GM12892 (cell line): ENCODE data around the gene CST11. TPM values are rescaled to one million over a fixed set of nuclear protein-coding genes. Genes with fewer than 3 reads are reported as not detected.

Experiments
- DNase-seq: peaks from one replicate; pipeline ENCODE4 v3.0.0; 2011; ENCODE audit not compliant: insufficient read length
- FAIRE-seq: peaks from 2 replicates; lab custom pipeline; 2011; peaks lifted over from hg19 to GRCh38; lab: Jason Lieb, UNC
- POLR2A ChIP-seq: IDR thresholded peaks from 2 replicates; pipeline ENCODE4 v1.6.1; 2011; ENCODE audit warnings: low read depth, low read length, control low read depth
- POLR2AphosphoS5 ChIP-seq: IDR thresholded peaks from 2 replicates; pipeline ENCODE4 v1.6.1; 2011; ENCODE audit warnings: low read depth, low read length, control low read depth
- TAF1 ChIP-seq: IDR thresholded peaks from 2 replicates; pipeline ENCODE4 v1.6.1; 2011; ENCODE audit warnings: low read depth, mild to moderate bottlenecking, control low read depth, low read length, borderline replicate concordance
- polyA plus RNA-seq: library from polyadenylated mRNA; unstranded; fragments of >200 nt; gene quantifications from one replicate; pipeline ENCODE4 v1.2.1, GENCODE V29; 2012; ENCODE audit warnings: missing spikeins, inconsistent platforms; ENCODE audit not compliant: missing spikeins

CST11 gene, protein sequence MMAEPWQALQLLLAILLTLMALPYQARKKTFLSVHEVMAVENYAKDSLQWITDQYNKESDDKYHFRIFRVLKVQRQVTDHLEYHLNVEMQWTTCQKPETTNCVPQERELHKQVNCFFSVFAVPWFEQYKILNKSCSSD
- not detected for polyA plus RNA-seq

DNA sequence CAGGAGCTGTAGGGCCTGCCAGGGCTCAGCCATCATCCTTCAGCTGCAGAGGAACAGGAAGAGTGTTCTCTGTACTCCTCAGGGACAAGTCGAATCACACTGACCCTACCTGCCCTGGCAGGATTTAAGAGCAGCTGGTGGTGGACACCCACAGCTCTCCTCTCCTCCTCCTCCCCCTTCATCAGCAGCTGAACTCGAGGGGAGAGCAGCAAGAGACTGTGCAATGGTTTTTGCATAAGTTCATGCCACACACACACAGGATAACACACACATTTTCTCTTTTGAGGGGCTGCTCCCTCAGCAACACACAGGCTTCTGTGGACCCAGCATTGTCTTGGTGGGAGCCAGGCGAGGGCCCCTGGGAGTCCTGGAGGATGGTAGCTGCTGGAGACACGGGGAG, at the start of gene CST11:
CST11 (minus strand) TSS at position 101 of the 400 bp plus-strand sequence; CDS start at position 36, 65 bp downstream.
- FAIRE-seq (no peak), DNase-seq (no peak)
- TF ChIP-seq POLR2A (no peak), TAF1 (no peak), POLR2AphosphoS5 (no peak)

DNA sequence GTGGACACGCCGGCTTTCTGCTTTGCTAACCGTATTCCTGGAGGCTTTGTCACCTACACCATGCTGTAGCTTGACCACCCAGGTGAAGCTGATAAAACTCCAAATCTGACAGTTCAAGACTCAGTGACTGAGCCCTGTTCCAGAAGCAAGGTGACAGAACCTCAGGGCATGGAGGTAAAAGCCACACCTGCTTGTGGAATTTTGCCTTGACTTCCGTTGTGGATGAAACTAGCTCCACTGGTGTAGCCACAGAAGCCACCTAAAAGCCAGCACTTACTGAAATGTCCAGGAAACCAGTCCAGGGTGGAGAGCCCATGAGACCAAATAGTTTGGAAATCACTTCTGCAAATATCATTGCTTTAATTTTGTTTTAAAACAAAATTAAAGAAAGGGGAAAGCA, 49.2 kb upstream of the CST11 start:
- FAIRE-seq, result no peak
- TF ChIP-seq POLR2AphosphoS5 (no peak), TAF1 (no peak), POLR2A (no peak)
- DNase-seq, result no peak

DNA sequence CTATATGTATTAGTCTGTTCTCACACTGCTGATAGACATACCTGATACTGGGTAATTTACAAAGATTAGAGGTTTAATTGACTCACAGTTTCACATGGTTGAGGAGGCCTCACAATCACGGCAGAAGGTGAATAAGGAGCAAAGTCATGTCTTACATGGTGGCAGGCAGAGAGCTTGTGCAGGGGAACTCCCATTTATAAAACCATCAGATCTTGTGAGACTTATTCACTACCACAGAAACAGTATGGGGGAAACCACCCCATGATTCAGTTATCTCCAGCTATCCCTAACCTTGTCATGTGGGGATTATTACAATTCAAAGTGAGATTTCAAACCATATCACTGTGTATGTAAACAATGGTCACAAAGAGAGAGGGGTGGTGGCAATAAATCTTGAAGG, 44.9 kb upstream of the CST11 start:
- no peak for FAIRE-seq
- no peak for TF ChIP-seq POLR2AphosphoS5
- TF ChIP-seq POLR2A, result no peak
- no peak for TF ChIP-seq TAF1
- no peak for DNase-seq

DNA sequence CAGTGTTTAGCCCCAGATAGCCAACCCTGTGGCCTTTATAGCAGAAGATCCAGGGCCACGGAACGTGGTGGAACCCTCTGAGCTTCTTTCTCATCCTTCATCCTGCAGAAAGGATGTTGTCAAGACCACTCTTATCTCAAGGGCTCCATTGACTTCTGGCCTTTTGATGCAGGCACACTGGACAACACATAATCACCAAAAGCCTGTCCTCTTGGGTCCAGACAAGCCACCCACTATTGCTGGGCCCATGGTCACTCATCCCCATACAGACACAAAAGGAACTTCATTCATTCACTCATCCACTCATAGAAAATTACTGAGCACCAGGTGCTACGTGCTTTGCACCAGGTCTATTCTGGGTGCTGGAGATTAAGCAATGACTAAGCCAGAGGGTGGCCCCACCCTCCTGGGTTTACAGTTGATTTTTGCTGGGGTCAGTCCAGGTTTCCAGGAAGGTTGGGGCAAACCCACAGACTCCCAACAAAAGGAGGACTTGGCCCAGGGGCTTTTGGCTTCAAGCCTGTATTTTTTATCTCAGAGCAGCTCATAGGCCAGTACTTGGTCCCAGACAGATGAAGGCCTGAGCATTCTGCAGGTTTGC, 40.6 kb upstream of the CST11 start:
- no peak for DNase-seq
- no peak for FAIRE-seq

DNA sequence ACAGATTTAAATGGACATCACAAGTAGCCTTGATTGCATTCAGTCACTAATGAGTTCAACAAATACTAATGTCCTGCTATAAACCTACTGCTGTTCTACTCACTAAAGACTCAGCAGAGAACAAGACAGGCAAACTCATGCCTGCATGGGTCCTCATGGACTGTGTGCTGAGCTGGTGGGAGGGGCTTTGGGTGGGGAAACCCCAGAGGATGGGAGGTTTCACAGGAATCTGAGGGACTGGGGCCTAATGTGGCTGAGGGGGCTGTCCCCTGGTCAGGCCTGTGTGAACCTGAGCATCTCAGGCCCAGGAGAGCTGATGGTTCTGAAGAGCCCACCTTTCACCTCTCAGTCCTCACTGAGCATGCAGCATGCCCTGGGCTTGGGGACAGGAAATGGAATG, 39.6 kb upstream of the CST11 start:
- FAIRE-seq (no peak), DNase-seq (no peak)
- no peak for TF ChIP-seq POLR2AphosphoS5

More for the DNA sequence above, 40.6 kb upstream of the CST11 start:
- TF ChIP-seq POLR2AphosphoS5, result no peak
- TF ChIP-seq TAF1, result no peak
- TF ChIP-seq POLR2A, result no peak

DNA sequence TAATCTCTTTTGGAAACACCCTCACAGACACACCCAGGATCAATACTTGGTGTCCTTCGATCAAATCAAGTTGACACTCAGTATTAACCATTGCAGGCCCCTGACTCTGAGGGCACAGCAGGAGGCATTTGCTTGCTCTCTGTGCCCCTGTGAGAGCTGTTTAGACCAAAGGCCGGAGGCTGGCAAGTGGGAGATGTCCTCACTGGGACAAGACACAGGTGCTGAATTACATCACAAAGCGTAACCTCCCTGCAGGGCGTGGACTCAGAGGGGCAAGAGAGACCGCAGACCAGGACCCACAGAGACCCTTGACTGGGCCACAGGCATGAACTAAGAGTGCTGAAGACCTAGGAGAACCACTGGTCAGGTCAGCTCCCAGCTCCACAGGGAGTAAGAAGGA, 38.1 kb upstream of the CST11 start, which contains the start of gene CST8:
CST8 (plus strand) TSS at position 301 of the 400 bp plus-strand sequence. CDS start 551 bp downstream, outside the sequence.
- DNase-seq (no peak), FAIRE-seq (no peak)
- TF ChIP-seq POLR2AphosphoS5 (no peak), TAF1 (no peak), POLR2A (no peak)

DNA sequence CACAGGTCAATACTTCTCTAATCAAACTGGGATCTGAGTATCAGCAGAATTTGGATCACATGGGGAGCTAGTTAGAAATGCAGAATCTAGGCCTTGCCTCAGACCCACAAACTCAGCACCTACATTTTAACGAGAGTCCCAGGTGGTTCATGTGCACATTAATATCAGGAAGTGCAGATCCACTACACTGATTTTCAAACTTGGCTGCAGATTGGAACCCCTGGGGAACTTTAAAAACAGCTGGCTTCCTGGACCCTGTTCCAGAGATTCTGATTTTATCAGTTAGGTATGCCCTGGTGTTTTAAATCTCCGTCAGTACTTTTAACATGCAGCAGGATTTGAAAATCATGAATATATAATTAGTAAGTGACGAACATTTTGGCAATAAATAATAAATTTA, 36.3 kb upstream of the CST11 start:
- TF ChIP-seq POLR2AphosphoS5, result no peak
- no peak for DNase-seq
- FAIRE-seq, result no peak

DNA sequence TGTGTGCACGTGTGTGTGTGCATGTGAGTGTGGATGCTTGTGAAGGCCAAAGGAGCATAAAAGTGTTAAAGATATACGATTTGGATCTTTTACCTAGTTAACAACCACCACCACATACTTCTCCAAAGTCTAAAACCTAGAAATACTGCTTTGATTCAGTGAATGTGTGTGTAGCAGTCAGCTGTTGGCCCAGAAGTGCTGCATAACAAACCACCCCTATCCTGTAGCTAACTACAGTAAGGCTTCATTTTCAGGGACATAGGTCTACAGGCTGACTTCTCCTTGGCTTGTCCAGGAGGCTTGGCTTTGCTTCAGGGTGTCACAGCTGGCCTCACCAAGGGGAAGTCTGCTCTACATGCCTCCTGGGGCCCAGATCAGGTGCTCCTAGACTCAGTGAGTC, 35.8 kb upstream of the CST11 start:
- FAIRE-seq, result no peak
- TF ChIP-seq POLR2A (no peak), TAF1 (no peak), POLR2AphosphoS5 (no peak)
- DNase-seq, result no peak

DNA sequence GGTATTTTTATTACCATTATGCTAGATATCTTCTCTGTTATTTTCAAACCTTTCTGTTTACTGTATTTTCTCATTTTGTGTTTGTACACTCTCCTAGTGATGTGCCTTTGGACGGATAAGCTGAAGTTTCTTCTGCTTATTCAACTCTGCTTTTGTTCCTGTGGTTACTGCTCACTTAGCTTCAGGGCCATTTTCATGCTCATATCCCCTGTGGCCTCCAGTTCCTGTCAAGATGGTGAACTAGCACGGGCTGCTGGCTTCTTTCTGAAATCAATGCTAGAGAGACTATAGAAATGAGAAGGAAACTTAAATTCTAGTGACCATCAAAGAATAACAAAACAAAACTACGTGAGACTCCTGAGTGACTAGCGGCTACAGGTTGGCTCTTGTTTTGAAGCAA, 31.4 kb upstream of the CST11 start:
- DNase-seq (no peak), FAIRE-seq (no peak)
- TF ChIP-seq POLR2A (no peak), TAF1 (no peak), POLR2AphosphoS5 (no peak)

DNA sequence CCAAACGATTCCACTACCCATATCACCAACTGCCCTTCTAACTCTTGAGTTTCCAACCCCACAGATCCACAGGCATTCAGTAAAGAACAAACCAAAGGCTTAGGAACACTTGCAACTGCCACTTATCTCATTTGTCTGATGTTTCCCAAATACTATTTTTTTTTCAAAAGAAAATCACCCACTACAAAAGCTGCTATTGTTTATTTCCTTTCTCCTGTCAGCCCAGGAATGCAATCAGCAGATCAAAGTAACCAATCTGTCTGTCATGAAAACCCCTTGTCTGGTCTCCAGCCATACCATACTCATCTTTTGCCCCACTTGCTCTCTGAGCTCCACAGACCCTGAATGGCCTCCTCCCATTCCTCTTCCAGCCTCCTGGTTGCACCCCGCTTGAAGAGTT, 29.5 kb upstream of the CST11 start:
- TF ChIP-seq POLR2A (no peak), POLR2AphosphoS5 (no peak), TAF1 (no peak)
- DNase-seq (no peak), FAIRE-seq (no peak)

DNA sequence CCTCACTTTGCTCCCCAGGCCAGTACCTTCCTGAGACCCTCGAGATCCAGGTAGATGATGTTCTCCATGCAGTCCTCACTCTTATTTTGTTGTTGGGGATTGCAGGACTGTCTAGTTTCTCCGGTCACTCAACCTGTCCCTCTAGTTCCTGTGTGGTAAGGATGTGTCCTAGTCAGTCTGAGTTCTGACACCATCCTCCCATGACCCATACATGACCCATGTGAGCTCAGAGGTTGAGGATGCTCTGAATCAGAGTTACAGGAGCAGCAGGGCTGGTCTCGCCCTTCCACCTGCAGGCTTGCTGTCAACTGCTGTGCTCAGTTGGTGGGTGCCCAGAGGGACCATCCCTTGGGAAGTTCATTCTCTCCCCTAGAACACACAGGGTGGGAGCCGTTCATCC, 26.4 kb upstream of the CST11 start:
- DNase-seq, result no peak
- FAIRE-seq, result no peak
- TF ChIP-seq TAF1, result no peak
- TF ChIP-seq POLR2A, result no peak
- TF ChIP-seq POLR2AphosphoS5, result no peak

DNA sequence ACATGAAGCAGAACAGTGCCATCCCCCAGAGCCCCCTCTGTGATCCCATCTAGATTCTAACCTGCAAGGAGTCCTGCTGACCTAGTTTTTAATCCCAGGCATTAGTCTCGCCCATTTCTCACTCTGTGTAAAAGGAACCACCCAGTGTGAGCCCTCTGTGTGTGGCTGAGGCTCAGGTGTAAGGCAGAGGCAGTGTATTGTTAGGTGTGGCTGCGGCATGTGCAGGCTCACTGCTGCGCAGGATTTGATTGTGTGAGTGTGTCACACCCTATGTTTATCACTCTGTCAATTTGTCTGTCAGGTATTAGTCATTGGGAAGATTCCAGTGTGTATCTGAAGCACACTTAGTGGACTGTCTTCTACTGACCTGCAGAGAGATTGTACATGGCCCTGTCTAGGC, 24.5 kb upstream of the CST11 start:
- TF ChIP-seq TAF1 (no peak), POLR2A (no peak), POLR2AphosphoS5 (no peak)
- FAIRE-seq, result no peak
- no peak for DNase-seq
